ENCODE measurements around the gene RAB11FIP3. TPM values are rescaled to one million over a fixed set of nuclear protein-coding genes. Genes with fewer than 3 reads are reported as not detected.

RAB11FIP3 gene
- total RNA-seq, 2 experiments from 2014 or later = 16.9 to 17.4 TPM

GRCh38 chr16:520847-521246 is 95.4 kb downstream of the RAB11FIP3 start:
- Mint-ChIP-seq H3K27me3 (no peaks in the 10 kb centered on the region), H3K36me3 (peaks cover 5% of the 10 kb centered on the region), H3K4me3 (no peak overlapping the region), H3K27ac (no peak overlapping the region), H3K4me1 (peaks cover 16% of the 10 kb centered on the region), H3K9me3 (no peaks in the 10 kb centered on the region)
- no peak for DNase-seq

GRCh38 chr16:521381-522210 is 96.1 kb downstream of the RAB11FIP3 start:
- H3K9me3 Mint-ChIP-seq = no peaks in the 10 kb centered on the region
- no peaks in the 10 kb centered on the region for H3K27me3 Mint-ChIP-seq
- peaks cover 5% of the 10 kb centered on the region for H3K36me3 Mint-ChIP-seq
- H3K4me3 Mint-ChIP-seq = no peak overlapping the region
- no peak overlapping the region for H3K27ac Mint-ChIP-seq
- H3K4me1 Mint-ChIP-seq = peaks cover 17% of the 10 kb centered on the region
- DNase-seq = no peak

GRCh38 chr16:522320-523096 is 97.1 kb downstream of the RAB11FIP3 start:
- no peak overlapping the region for H3K4me3 Mint-ChIP-seq
- DNase-seq = no peak
- no peaks in the 10 kb centered on the region for H3K27me3 Mint-ChIP-seq
- H3K9me3 Mint-ChIP-seq = no peaks in the 10 kb centered on the region
- peaks cover 17% of the 10 kb centered on the region for H3K4me1 Mint-ChIP-seq
- H3K27ac Mint-ChIP-seq = no peak overlapping the region
- peaks cover 5% of the 10 kb centered on the region for H3K36me3 Mint-ChIP-seq

GRCh38 chr16:523097-523741 is 97.8 kb downstream of the RAB11FIP3 start:
- Mint-ChIP-seq H3K9me3 (no peaks in the 10 kb centered on the region), H3K27me3 (no peaks in the 10 kb centered on the region), H3K36me3 (peaks cover 5% of the 10 kb centered on the region), H3K27ac (peak overlapping the region; percentile 42), H3K4me1 (peaks cover 17% of the 10 kb centered on the region), H3K4me3 (no peak overlapping the region)
- no peak for DNase-seq

GRCh38 chr16:524274-525040 is 99.0 kb downstream of the RAB11FIP3 start:
- Mint-ChIP-seq H3K4me3 (no peak overlapping the region), H3K4me1 (peaks cover 22% of the 10 kb centered on the region), H3K36me3 (peaks cover 11% of the 10 kb centered on the region), H3K27ac (peak overlapping the region; percentile 97), H3K9me3 (no peaks in the 10 kb centered on the region), H3K27me3 (no peaks in the 10 kb centered on the region)
- DNase-seq = no peak

- Mint-ChIP-seq H3K9me3 (no peaks in the 10 kb centered on the region), H3K27ac (peak overlapping the region; percentile 97), H3K27me3 (no peaks in the 10 kb centered on the region), H3K4me1 (peaks cover 26% of the 10 kb centered on the region), H3K4me3 (peak overlapping the region; percentile 86), H3K36me3 (peaks cover 11% of the 10 kb centered on the region)
- peak; percentile 35 for DNase-seq
Measured at GRCh38 chr16:525123-525519, 99.7 kb downstream of the RAB11FIP3 start.

- no peaks in the 10 kb centered on the region for H3K27me3 Mint-ChIP-seq
- H3K9me3 Mint-ChIP-seq = no peaks in the 10 kb centered on the region
- peak; percentile 85 for DNase-seq
- H3K4me1 Mint-ChIP-seq = peaks cover 28% of the 10 kb centered on the region
- H3K36me3 Mint-ChIP-seq = peaks cover 11% of the 10 kb centered on the region
- peak overlapping the region; percentile 97 for H3K27ac Mint-ChIP-seq
- peak overlapping the region; percentile 86 for H3K4me3 Mint-ChIP-seq
Measured at GRCh38 chr16:525520-526180, 100.2 kb downstream of the RAB11FIP3 start.

GRCh38 chr16:526181-527014 is 100.9 kb downstream of the RAB11FIP3 start:
- Mint-ChIP-seq H3K27me3 (no peaks in the 10 kb centered on the region), H3K9me3 (no peaks in the 10 kb centered on the region), H3K27ac (peak overlapping the region; percentile 97), H3K36me3 (peaks cover 11% of the 10 kb centered on the region), H3K4me1 (peaks cover 29% of the 10 kb centered on the region), H3K4me3 (peak overlapping the region; percentile 86)
- DNase-seq = peak; percentile 41

- DNase-seq = peak; percentile 90
- peak within 1 kb of the TSS; percentile 93 for H3K4me3 Mint-ChIP-seq
- no peaks in the 10 kb centered on the region for H3K9me3 Mint-ChIP-seq
- peaks cover 29% of the 10 kb centered on the region for H3K4me1 Mint-ChIP-seq
- H3K27ac Mint-ChIP-seq = peak within 1 kb of the TSS; percentile 97
- no peaks in the 10 kb centered on the region for H3K27me3 Mint-ChIP-seq
- H3K36me3 Mint-ChIP-seq = peaks cover 11% of the 10 kb centered on the region
Measured at GRCh38 chr16:527015-527903, 101.8 kb downstream of the RAB11FIP3 start, which contains the start of gene CAPN15. CAPN15 (plus strand) TSS chr16:527712; CDS start chr16:546839, 19,127 bp downstream.

GRCh38 chr16:528111-529011 is 102.9 kb downstream of the RAB11FIP3 start:
- no peaks in the 10 kb centered on the region for H3K27me3 Mint-ChIP-seq
- DNase-seq = peak; percentile 47
- peaks cover 11% of the 10 kb centered on the region for H3K36me3 Mint-ChIP-seq
- peak overlapping the region; percentile 93 for H3K4me3 Mint-ChIP-seq
- peaks cover 27% of the 10 kb centered on the region for H3K4me1 Mint-ChIP-seq
- no peaks in the 10 kb centered on the region for H3K9me3 Mint-ChIP-seq
- H3K27ac Mint-ChIP-seq = peak overlapping the region; percentile 93

GRCh38 chr16:529012-529575 is 103.6 kb downstream of the RAB11FIP3 start:
- peaks cover 26% of the 10 kb centered on the region for H3K4me1 Mint-ChIP-seq
- H3K4me3 Mint-ChIP-seq = peak overlapping the region; percentile 93
- DNase-seq = peak; percentile 36
- peaks cover 11% of the 10 kb centered on the region for H3K36me3 Mint-ChIP-seq
- peak overlapping the region; percentile 93 for H3K27ac Mint-ChIP-seq
- no peaks in the 10 kb centered on the region for H3K9me3 Mint-ChIP-seq
- no peaks in the 10 kb centered on the region for H3K27me3 Mint-ChIP-seq
